Measurements from ENCODE around the gene DNPEP.

DNA sequence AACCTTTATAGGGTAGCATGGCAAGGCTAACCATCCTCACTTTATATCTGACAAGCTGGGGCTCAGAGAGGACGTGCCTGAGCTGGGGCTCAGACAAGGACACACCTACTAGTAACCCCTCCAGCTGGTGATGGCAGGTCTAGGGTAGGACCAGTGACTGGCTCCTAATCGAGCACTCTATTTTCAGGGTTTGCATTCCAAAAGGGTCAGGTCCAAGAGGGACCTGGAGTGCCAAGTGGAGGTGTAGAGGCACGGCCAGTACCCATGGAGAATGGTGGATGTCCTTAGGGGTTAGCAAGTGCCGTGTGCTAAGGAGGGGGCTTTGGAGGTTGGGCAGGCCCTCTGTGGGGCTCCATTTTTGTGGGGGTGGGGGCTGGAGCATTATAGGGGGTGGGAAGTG is 29.2 kb upstream of the DNPEP start:
- TF ChIP-seq, protein P1, sequence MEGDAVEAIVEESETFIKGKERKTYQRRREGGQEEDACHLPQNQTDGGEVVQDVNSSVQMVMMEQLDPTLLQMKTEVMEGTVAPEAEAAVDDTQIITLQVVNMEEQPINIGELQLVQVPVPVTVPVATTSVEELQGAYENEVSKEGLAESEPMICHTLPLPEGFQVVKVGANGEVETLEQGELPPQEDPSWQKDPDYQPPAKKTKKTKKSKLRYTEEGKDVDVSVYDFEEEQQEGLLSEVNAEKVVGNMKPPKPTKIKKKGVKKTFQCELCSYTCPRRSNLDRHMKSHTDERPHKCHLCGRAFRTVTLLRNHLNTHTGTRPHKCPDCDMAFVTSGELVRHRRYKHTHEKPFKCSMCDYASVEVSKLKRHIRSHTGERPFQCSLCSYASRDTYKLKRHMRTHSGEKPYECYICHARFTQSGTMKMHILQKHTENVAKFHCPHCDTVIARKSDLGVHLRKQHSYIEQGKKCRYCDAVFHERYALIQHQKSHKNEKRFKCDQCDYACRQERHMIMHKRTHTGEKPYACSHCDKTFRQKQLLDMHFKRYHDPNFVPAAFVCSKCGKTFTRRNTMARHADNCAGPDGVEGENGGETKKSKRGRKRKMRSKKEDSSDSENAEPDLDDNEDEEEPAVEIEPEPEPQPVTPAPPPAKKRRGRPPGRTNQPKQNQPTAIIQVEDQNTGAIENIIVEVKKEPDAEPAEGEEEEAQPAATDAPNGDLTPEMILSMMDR (IDR thresholded peaks at IDR 0.05) = no peak
- TF ChIP-seq POLR2A (IDR thresholded peaks at IDR 0.05) = no peak
